Adipose tissue (tissue), 3 donors: ENCODE data around the gene GCC1. TPM values are rescaled to one million over a fixed set of nuclear protein-coding genes. Genes with fewer than 3 reads are reported as not detected.
"Not testable (repeated sequence)": the region's sequence is repeated elsewhere in the genome, so short reads cannot be mapped to it uniquely, and the experiment has no call there.

Source experiments
- H3K27ac ChIP-seq: one replicate; pipeline ENCODE4 v1.5.1; 2013; ENCODE audit warnings: low read depth, low read length
- WGBS, 3 donors: extraction: QIAGEN DNeasy Blood & Tissue Kit; methylation state at CpG; one replicate each; pipeline ENCODE4 v1.1.7; 2013; 5-methylcytosine and 5-hydroxymethylcytosine counted together
- polyA plus RNA-seq, 3 donors: library from polyadenylated mRNA; stranded (reverse); fragments of 200-250 nt; gene quantifications; one replicate each; pipeline ENCODE4 v1.2.3, GENCODE V29; 2013
- donor health status: healthy with polysubstance abuse.
- donor health status: Bipolar disorder and iron deficiency.
- donor health status: healthy.

The GCC1 gene
- polyA plus RNA-seq, 3 donors: 3.8 to 8.7 (median 7.3) TPM

DNA sequence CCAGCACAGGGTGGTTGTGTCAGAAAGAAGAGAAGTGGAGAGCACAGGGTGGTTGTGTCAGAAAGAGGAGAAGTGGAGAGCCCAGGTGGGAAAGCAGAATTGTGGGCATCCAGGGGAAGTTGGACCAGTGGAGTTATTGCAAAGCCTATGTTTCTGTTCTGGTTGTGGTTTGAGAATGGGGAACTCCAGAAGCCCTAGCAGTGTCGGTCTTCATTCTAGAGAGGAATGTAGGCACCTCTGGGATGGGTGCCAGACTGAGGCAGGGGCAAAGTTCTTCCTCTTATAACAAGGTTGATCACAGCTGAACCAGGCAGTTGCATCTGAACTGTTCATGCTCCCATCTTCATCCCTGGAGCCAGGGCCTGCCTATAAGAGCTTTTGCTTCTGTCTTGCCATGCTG lies 9.1 kb upstream of the GCC1 start:
- 25 to 55% (median 45%) methylated on average over 1 of the region's 1 CpG for WGBS, 3 donors
- no peak overlapping the region for H3K27ac ChIP-seq

DNA sequence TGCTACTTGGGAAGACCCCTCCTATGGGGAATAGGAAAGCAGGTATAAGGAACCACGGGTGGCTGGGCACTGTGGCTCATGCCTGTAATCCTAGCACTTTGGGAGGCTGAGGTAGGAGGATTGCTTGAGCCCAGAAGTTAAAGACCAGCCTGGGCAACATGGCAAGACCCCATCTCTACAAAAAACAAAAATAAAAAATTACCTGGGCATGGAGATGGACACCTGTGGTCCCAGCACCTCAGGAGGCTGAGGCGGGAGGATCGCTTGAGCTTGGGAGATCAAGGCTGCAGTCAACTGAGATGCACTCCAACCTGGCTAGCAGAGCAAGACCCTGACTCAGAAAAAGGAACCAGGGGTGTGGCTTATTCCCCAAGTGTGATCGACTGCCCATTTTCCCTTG lies 7.2 kb upstream of the GCC1 start:
- H3K27ac ChIP-seq: no peak overlapping the region
- WGBS, 3 donors: 73 to 80% (median 77%) methylated on average over 4 of the region's 4 CpGs

DNA sequence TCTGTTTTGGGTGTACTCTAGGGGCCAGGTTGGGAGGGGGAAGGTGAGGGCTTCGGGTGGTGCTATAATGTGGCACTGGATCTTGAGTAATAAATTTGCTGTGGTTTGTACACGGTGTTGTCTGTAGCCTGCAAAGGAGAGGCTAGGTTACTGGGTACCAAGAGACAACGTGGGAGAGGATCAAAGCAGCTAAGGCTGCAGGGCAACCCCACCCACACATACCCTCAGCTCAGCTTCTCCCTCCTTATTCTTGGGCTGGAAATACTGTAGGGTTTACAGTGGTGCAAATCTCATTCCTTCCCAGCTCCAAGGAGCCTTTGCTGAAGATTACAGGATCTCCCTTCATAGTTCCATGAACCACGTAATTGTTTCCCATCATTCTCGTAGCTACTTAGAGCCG lies 6.2 kb upstream of the GCC1 start:
- 77 to 79% (median 79%) methylated on average over 6 of the region's 6 CpGs for WGBS, 3 donors
- no peak overlapping the region for H3K27ac ChIP-seq

DNA sequence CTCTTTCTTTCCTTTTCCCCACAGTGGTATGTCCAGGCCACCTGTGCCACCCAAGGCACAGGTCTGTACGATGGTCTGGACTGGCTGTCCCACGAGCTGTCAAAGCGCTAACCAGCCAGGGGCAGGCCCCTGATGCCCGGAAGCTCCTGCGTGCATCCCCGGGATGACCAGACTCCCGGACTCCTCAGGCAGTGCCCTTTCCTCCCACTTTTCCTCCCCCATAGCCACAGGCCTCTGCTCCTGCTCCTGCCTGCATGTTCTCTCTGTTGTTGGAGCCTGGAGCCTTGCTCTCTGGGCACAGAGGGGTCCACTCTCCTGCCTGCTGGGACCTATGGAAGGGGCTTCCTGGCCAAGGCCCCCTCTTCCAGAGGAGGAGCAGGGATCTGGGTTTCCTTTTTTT lies 5.8 kb upstream of the GCC1 start:
- no peak overlapping the region for H3K27ac ChIP-seq
- WGBS, 3 donors: 88 to 97% (median 94%) methylated on average over 7 of the region's 7 CpGs

DNA sequence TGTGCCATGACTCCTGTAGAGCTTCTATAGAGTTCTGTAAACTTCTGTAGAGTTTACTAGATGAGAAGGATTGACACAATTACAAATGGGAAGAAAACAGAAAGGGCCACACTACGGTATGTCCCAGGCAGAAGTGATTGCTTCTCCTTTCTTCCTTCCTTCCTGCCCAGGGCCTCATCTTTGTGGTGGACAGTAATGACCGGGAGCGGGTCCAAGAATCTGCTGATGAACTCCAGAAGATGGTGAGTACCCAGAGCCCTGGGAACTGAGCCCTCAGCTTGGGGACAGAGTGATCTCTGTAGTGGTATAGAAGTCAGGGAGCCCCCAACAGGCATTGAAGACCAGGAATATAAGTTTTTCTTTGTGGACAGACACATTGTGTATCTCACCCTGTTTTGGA lies 4.5 kb upstream of the GCC1 start:
- H3K27ac ChIP-seq: no peak overlapping the region
- WGBS, 3 donors: 42 to 70% (median 57%) methylated on average over 3 of the region's 3 CpGs

DNA sequence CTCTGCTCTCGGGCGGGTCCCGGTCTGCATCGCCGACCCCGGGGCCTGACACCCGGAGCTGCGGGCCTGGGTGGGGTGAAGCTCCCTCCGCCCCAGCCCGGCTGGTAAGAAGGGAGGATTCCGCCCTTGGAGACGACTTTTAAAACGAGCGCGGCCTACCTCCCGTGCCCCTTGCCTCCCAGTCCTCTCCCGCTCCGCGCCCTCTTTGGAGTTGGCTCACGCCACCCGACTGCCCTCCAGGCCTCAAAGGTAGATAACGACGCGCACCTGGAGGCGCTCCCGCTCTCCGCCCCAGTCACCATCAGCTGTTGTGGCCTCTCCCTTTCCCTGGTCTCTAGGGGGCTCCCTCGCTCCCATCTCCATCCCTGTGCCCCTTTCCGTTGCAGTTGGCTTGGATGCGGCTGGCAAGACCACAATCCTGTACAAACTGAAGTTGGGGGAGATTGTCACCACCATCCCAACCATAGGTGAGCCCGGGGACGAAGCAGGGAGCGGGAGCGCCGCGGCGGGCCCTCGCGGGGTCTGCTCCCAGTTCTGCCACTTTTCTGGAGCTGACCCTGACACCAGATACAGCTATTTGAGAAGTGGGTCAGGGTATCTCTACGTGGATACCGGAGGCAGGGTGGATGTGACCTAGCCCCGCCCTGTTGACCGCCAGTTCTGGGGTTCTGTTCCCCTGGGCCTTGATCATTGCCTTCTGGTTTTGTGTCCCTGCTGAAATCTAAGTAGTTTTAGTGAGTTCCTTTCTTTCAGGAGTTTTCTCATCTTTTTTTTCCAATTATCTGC lies 3.5 kb upstream of the GCC1 start:
- no peak overlapping the region for H3K27ac ChIP-seq
- WGBS, 3 donors: 3 to 8% (median 7%) methylated on average over 40 to 43 of the region's 43 CpGs

DNA sequence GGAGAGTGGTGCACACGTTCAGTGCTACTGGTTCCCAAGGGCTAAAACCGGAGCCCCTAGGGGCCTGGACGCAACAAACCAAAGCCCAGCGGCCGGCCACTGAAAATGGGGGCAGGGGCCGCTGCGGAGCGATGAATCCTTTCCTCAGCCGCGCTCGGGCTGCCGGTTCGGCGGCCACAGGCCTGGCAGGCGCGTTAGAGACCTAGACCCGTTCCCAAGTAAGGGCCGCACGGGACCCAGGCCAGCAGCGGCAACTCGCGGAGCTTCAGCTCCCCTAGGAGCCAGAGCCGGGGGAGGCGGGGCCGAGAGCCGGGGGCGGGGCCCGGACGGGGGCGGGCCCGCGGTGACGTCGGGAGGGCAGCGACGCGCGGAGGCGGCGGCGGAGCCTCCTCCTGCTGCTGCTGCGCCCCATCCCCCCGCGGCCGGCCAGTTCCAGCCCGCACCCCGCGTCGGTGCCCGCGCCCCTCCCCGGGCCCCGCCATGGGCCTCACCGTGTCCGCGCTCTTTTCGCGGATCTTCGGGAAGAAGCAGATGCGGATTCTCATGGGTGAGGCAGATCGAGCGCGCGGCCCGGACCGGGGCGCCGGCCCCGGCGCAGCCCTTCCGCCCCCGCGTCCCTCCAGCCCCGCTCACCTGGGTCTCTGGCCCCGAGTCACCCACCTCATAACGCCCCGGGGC lies 2.8 kb upstream of the GCC1 start, which contains the start of gene ARF5:
TSS of gene ARF5 (plus strand) at position 393 of the 678 bp plus-strand sequence. CDS start at position 481, 88 bp downstream.
- H3K27ac ChIP-seq: peak within 1 kb of the TSS; percentile 46
- WGBS, 3 donors: 0 to 1% (median 1%) methylated on average over 56 to 77 of the region's 77 CpGs

DNA sequence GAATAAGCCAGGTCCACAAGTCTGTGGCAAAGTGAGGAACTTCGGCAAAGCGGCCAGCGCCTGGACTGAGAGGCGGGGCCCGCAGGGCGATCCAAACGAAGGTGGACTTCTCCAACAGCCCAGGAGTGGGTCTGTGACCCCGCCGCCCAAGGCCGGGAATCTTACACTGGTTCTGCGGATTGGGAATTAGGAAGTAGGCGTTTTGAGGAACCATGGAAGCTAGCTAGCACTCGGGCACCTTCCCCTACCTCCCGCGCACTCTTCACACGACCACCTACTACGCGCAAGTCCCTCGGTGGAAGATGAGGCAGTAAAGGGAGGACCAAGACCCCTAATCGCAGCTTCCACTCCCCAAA lies 2.2 kb upstream of the GCC1 start:
- H3K27ac ChIP-seq: peak overlapping the region; percentile 46
- 32 to 48% (median 47%) methylated on average over 20 of the region's 20 CpGs for WGBS, 3 donors

DNA sequence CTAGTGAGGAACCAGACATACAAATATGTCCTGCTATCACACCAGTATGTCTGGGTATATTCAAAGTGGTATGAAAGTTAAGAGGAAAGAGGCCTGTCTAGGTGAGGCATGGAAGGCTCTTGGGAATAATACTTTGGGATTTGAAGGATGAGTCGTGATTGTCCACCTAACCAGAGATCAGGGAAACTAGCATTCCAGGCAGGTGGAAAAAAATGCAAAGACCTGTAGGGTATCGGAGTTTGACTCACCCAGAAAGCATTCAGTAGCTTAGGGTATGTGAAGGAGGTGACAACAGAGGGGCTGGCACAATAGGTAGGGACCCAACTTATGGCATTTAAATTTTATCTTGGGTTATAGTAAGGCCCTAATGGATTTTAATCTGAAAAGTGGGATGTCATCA lies 950 bp upstream of the GCC1 start:
- WGBS, 3 donors: 95 to 97% (median 96%) methylated on average over 2 of the region's 2 CpGs
- no peak overlapping the region for H3K27ac ChIP-seq

DNA sequence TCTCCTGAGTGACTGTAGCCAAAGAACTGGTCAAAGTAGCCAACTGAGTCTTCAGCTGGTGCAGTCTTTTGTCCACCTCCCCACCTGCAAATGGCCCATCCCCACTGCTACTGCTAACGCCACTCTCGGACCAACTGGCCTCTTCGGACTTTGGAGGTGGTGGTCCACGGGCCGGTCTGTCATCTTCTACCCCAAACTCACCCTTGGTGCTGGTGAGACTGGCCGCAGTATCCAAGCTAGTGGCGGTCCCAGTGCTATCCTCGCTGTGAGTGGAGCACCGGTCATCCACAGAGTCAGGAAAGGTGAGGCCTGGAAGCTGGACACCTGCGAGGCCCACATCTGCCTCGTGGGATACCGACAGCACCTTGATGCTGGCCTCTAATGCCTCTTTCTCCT lies 750 bp downstream of the GCC1 start:
- no peak overlapping the region for H3K27ac ChIP-seq
- 24 to 38% (median 29%) methylated on average over 12 of the region's 12 CpGs for WGBS, 3 donors

DNA sequence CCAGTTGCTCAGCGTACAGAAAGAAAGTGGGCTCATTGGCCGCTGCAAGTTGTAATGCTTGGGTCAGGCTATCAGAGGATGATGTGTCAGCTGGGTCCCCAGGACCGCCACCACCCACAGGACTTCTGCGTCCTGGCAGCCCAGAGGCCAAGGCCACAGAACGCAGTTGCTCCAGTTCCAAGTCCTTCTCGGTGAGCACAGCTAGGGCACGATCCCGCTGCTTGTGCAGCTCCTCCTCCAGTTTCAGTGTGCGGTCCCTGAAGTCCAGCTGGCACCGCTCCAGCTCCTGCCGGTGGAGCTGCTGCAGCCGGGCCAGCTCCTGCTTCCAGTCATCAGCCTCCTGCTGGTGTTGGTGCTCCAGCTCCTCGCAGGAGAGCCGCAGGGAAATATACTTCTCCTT lies 3.0 kb downstream of the GCC1 start:
- no peak overlapping the region for H3K27ac ChIP-seq
- 37 to 69% (median 58%) methylated on average over 14 of the region's 14 CpGs for WGBS, 3 donors

DNA sequence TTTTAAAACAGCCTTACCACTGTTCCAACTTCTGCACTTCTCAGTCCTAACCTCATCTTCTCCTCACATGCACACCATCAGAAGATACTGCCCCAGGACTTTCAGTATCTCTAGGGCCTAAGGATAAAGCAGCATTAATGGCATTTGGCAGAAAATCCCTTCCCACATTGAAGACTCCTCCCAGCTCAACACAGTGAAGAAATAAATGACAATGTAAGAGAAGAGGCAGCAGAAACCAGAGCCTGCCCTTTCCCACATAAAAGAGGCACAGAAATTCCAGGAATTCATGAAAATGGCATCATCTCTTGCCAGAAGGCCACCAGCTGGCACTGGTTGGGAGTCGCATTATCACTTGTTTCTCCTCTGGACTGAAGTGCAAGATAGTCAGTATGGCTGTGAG lies 3.7 kb downstream of the GCC1 start:
- H3K27ac ChIP-seq: no peak overlapping the region
- WGBS, 3 donors: 88 to 93% (median 93%) methylated on average over 1 of the region's 1 CpG

DNA sequence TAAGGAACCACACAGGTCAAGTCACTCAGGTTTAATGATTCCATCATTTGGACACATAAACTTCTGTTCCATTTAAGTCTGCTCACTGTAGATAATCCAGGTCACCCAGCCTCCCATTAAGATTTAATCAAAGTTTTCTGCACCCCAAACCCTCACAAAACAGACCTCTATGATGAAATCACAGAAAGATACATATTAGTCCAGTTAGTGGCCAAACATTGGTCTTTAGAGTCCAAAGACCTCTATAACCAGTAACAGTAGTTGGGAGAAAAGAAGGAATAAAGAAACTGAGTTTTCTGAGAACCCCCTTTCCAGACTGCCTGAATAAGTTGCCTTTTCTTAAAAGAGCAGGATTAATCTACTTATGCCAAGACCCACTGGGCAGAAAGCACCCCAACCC lies 4.8 kb downstream of the GCC1 start:
- H3K27ac ChIP-seq: no peak overlapping the region

DNA sequence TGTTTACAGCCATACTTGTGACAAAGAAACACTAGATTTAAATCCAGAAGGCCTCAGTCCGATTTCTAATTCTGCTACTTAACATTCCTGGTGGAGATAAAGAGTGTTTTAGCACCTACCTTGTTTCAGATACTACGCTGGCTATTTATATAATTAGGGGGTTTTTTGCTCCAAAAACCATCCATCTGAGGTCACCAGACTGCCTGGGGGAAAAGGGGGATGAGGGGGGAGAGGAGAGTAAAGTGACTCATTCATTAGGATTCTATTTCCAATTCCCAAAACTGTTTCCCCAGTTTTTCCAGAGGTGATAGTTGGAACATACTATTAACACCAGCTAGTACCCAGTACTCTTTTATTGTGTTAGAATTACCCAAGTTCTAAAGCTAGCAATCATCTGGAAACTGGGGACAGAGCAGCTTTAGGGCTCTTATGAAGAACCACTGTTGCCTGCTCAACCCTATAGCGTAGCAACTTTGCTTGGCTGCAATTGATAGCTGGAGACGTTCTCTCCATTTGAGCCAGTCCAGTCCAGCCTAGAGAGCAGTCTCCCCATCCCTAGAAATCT lies 6.6 kb downstream of the GCC1 start:
- H3K27ac ChIP-seq: no peak overlapping the region
- WGBS, 3 donors: 77 to 85% (median 83%) methylated on average over 4 of the region's 4 CpGs

DNA sequence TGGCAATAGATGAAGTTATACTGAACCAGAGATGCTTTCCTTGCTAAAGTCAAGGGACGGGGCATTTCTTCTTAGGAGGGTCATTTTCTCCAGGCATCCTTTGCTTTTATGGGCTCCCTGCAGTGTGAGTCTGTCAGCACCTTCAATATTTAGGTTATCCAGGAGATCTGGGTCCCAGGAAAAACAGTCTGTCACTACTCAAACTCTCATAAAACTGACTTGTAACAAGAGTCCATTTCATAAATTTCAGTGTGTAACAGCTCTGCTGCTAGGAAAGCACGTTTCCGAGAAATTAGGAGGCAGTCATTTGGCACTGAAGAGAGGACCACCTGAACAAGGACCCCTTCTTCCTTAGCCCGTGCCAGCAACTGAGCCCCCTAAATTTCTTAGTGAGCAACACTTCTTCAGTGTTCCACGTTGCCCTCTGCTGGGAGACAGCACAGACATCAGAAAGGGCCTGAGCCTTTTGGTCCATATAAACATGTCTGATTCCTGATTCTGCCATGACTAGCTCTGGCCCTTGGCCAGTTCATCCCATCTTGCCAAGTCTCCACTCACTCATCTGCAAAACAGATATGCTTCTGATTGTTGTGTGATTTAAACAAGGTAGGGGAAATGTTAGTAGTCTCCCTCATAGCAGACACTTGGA lies 7.2 kb downstream of the GCC1 start:
- H3K27ac ChIP-seq: no peak overlapping the region
- WGBS, 3 donors: 73 to 79% (median 76%) methylated on average over 5 of the region's 5 CpGs

DNA sequence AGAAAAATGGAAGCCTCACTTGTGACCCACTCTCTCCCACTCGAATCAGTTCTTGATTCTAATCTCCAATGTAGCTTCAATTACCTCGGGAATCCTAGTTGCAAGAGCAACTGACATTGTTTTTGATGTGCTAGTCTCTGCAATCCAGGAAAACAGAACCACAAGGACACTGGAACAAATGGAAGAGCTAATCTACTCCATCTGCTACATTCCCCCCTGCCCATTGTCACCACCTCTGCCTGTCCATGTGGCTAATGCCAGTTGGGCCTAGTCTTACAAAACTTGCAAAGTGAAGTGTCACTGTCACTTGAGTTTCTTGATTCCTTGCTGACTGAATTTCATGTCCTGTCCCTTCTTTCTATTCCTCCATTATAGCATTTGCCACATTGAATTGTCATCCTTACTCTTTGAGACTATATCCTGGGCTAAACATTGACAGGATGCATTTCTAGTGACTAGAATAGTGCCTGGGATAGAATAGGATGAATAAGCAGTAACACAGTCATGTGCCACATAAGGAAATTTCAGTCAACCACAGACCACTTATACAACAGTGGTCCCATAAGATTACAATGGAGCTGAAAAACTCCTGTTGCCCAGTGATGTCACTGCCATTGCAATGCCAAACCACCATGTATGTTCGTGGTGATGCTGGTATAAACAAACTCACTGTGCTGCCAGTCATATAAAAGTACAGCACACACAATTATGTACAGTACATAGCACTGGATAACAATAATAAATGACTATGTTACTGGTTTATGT lies 13.5 kb downstream of the GCC1 start:
- no peak overlapping the region for H3K27ac ChIP-seq
- 66 to 79% (median 67%) methylated on average over 3 of the region's 3 CpGs for WGBS, 3 donors

DNA sequence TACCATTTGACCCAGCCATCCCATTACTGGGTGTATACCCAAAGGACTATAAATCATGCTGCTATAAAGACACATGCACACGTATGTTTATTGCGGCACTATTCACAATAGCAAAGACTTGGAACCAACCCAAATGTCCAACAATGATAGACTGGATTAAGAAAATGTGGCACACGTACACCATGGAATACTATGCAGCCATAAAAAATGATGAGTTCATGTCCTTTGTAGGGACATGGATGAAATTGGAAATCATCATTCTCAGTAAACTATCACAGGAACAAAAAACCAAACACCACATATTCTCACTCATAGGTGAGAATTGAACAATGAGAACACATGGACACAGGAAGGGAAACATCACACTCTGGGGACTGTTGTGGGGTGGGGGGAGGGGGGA lies 17.4 kb downstream of the GCC1 start:
- not testable (repeated sequence) for H3K27ac ChIP-seq
- no CpG with 5 or more reads among the region's 3 CpGs for WGBS, 3 donors

DNA sequence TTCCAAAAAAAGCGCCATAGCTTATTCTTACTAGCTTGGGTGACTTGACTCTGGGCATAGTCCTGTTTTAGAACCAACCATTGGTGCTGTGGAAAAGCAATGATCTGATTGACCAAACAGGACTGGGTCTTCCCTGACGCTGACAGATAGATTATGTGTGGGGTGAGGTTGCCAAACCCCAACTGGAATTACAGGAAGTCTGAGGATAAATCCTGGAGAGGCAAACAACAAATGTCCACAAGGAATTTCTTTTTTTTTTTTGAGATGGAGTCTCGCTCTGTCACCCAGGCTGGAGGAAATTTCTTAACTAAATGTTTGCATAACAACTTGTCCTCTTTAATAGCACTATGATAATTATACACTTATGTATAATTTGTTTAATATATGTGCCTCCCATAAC lies 19.2 kb downstream of the GCC1 start:
- H3K27ac ChIP-seq: no peak overlapping the region
- 75 to 83% (median 83%) methylated on average over 3 of the region's 3 CpGs for WGBS, 3 donors

DNA sequence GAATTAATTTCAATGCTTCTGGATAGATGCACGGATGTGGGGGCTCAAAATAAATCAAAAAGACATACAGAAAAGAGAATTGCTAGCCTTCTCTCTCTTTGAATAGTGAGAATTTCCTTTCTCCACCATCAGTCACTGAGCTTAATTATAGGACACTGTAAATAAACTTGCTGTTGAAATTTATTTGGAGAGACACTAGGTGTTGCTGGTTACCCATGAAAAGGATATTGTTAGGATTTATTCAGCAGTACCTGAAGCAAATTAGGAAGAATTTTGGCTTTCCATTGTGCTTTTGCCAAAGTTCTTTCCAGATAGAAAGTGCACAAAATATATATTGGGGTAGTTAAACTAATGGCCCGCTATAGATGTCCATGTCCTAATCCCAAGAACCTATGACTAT lies 27.6 kb downstream of the GCC1 start:
- 65 to 87% (median 70%) methylated on average over 2 of the region's 2 CpGs for WGBS, 3 donors
- H3K27ac ChIP-seq: no peak overlapping the region
